NOMO-1 (cell line): ENCODE results near the gene TMEM144.
A peak's percentile ranks its signal among the peaks of the same experiment; 100 is the strongest.
"Not testable (repeated sequence)": the region's sequence is repeated elsewhere in the genome, so short reads cannot be mapped to it uniquely, and the experiment has no call there.

ENCODE experiments used
- DNase-seq, 2 experiments: peaks; one replicate each; lab custom pipeline; 2025; ENCODE audit not compliant: unreplicated experiment in 2 of 2; lab: John Stamatoyannopoulos, UW

The TMEM144 gene

GRCh38 chr4:158190718-158191117 lies 19.6 kb upstream of the TMEM144 start:
- DNase-seq, result no peak

DNA sequence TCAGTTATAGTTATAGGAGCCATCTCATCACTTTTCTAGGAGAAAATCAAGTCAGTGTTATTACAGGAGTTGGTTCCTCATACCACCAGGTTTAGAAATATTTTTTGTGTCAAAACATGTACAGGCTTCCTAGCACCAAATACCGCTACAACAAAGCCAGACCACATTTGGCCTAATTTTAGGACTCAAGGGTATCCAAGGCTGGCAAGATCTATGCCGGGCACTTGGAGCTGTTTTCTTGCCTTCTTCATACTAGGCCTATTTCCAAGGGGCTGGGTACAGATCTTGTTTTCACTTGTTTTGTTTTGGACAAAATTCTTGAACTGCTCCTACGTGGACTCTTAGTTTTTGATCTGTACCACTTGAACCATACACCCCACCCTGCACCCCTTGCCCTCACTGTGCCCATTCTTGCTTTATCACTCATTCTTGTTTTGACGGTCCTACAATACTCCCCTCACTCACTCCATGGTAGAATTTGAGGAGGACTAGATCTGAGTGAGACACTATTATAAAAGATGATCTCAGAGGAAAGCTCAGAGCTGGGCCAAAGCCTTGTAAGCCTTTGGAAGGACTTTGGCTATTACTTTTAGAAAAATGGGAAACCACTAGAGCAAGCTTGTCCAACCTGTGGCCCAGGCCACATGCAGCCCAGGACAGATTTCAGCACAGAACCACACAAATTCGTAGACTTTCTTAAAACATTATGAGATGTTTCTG lies 17.7 kb upstream of the TMEM144 start:
- DNase-seq, result no peak

- DNase-seq, result peak in 1 of 2 experiments; percentile 55
These were observed 17.0 kb upstream of the TMEM144 start for GRCh38 chr4:158193171-158193749.

- DNase-seq, result no peak
These were observed 15.0 kb upstream of the TMEM144 start for GRCh38 chr4:158195297-158195696.

- DNase-seq, result no peak
These were observed 13.0 kb upstream of the TMEM144 start for GRCh38 chr4:158197194-158197776.

GRCh38 chr4:158200214-158200613 lies 10.1 kb upstream of the TMEM144 start:
- no peak for DNase-seq

DNA sequence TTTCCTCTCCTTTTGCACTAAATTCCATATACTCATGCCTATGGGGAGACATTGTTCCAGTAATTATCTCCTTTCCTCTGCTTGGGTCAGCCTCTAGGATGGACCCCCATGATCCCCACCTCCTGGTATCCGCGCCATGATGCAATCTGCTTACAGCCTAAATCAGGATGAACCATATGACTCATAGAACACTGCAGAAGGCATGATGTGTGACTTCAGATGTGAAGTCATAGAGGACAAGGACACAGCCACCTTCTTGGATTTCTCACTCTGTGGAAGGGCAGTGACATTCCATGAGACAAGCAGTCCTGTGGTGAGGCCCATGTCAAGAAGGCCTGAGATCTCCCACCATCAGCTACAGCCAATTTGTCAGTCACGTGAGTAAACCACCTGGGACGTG lies 9.0 kb upstream of the TMEM144 start:
- DNase-seq, result no peak

- peak in 1 of 2 experiments; percentile 62 for DNase-seq
These were observed 8.4 kb upstream of the TMEM144 start for GRCh38 chr4:158201876-158202275.

DNA sequence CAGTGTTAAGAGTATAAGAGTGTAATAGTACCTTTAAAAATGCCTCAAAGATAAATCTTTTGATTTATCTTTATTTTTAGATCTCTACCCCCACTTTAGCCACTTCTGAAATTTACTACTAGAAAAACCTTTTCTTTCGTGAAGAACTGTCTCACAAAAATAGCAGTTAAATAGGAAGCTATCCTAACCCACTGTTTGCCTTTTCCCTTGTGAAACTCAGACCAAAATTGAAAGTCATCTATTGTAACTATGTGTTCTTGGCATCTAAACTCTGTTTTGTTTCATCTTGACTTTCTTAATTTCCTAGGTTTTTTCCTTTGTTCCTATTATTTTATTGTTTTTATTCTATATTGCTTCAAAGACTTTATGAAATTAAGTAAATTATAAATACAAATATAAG lies 7.8 kb upstream of the TMEM144 start:
- DNase-seq, result peak in 1 of 2 experiments; percentile 45

- peak in 1 of 2 experiments; percentile 66 for DNase-seq
These were observed 6.8 kb upstream of the TMEM144 start for GRCh38 chr4:158203436-158203835.

- no peak for DNase-seq
These were observed 6.4 kb upstream of the TMEM144 start for GRCh38 chr4:158203929-158204328.

DNA sequence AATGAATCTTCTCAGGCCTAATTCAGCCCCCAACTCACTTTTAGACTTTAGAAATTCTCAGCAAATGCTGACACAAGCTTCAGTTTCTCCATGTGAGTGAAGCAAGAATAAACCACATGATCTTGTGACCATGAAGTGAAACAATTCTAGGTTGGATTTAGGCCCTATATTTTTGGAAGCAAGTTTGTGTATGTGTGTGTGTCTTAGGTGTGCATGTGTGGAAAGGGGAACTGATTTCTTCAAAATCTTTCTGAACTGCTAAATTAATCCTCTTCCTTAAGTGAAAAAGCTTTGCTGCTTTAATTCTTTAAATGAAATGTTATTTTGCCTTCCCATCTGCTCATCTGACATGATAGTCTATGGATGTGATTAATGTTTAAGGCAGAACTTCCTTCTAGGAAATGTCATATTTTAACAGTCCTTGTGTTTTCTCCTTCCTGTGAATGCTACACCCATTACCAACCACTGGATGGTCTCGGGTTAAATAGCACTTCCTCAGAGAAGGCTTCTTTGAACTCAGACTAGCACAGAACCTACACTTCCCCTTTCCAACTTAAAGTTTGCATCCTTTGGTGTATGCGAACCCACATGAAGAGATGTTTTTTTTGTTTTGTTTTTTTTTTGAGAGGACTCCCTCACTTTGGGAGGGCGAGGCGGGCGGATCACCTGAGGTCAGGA lies 1.2 kb upstream of the TMEM144 start:
- DNase-seq, result peak; percentile 67 to 91

- peak in 1 of 2 experiments; percentile 14 for DNase-seq
These were observed 936 bp downstream of the TMEM144 start for GRCh38 chr4:158211222-158211621.

DNA sequence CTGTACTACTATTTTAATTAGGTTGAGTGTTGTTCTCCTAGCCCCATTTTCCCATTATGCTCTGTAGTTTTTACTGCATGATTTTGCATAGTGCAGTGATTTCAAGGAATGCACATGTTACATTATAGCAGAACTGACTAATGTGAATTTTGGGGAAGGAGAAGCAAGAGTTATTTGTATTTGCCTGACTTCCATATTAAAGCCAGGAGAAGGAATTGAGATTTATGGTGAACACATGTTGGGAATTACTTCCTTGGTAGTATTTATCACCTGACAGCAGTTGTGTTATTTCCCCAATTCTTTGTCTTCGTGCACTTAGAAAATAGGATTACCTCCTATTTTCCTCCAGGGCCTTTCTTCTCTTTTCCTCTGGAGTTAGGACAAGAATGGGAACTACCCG lies 3.2 kb downstream of the TMEM144 start:
- DNase-seq, result no peak

DNA sequence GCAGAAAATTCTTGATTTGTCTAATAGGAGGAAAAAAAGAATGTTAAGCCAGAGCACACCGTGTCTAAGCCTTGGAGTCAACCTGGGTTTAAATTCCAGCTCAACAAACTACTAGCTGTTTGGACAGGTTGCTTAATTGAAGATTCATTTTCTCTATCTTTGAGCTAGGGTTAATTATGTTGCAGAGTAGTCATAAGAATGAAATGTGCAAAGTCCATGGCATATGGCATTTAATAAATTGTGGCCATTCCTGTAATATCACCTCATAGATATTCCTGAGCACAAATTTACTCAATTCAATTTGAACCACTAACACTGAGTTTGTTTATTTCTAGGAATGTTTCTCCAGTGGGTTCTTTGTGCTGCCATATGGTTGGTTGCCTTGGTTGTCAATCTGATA lies 4.6 kb downstream of the TMEM144 start:
- DNase-seq, result no peak

DNA sequence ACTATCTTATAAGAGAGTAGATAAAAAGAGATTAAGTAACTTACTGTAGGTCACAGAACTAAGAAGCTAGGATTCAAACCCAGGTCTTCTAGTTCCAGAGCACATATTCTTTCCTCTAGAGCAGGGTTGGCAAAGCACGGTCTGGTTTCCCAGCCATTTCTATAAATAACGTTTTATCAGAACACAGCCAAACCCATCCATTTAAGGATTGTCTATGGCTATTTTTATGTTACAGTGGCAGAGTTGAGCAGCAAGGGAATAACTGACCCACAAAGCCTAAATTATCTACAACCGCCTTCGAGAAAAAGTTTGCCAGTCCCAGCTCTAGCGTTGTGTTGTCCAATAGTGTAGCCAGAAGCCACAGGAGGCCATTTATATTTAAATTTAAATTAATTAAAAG lies 7.5 kb downstream of the TMEM144 start:
- DNase-seq, result no peak

DNA sequence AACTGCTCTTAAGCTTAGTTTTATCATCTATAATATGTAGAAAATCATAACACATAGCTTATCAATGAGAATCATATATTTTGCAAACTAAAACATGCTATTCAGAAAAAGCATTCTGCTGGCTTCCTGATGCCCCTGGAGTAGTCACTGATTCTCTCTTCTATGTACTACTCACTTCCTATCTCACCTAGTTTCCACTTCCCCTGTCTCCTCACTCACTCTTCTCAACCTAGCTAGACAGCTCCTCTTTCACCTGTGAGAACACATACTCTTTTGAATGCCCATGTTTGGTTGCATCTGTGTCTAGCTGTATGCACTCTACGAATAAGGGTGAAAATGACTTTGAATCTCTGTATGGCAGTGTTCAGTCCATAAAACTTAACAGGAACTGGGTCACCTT lies 9.3 kb downstream of the TMEM144 start:
- no peak for DNase-seq

GRCh38 chr4:158224318-158224717 lies 14.0 kb downstream of the TMEM144 start:
- not testable (repeated sequence) for DNase-seq

- not testable (repeated sequence) for DNase-seq
These were observed 14.7 kb downstream of the TMEM144 start for GRCh38 chr4:158224999-158225398.

DNA sequence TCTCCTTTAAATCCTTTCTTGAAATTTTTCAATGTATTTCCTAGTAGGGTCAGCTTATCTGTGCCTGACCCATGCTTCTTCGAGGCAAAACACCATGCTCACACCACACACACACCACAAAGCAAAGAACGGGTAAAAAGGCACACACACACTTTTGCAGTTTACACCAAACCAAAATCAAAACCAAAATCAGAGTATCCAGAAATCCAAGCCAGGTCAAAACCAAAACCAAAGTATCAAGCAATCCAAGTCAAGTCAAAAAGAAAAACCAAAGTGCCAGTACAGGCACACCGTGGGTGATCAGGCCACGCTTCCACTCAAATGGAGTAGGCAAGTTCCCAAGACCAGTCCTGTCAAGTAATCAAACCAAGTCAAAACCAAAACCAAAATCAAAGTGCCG lies 17.6 kb downstream of the TMEM144 start:
- not testable (repeated sequence) for DNase-seq

GRCh38 chr4:158228399-158228798 lies 18.1 kb downstream of the TMEM144 start:
- DNase-seq, result not testable (repeated sequence)

GRCh38 chr4:158229768-158230167 lies 19.5 kb downstream of the TMEM144 start:
- DNase-seq, result no peak
